Rectal smooth muscle tissue (tissue), 1 donor: ENCODE results near the gene PIPOX.

ENCODE experiments used
- H3K27ac ChIP-seq: one replicate; pipeline ENCODE4 v1.7.0; 2013; ENCODE audit warnings: low read depth, low read length, inconsistent platforms
- H3K27me3 ChIP-seq: one replicate; pipeline ENCODE4 v1.7.0; 2013; ENCODE audit warnings: low read length; ENCODE audit not compliant: control insufficient read depth, insufficient read depth
- H3K36me3 ChIP-seq: one replicate; pipeline ENCODE4 v1.7.0; 2013; ENCODE audit warnings: low read length; ENCODE audit not compliant: control insufficient read depth, insufficient read depth
- H3K4me1 ChIP-seq: one replicate; pipeline ENCODE4 v1.7.0; 2013; ENCODE audit warnings: low read length; ENCODE audit not compliant: control insufficient read depth, insufficient read depth
- H3K4me3 ChIP-seq: one replicate; pipeline ENCODE4 v1.7.0; 2013; ENCODE audit warnings: low read length
- H3K9ac ChIP-seq: one replicate; pipeline ENCODE4 v1.7.0; 2013; ENCODE audit warnings: low read length

Gene PIPOX

GRCh38 chr17:29024316-29024952 lies 18.5 kb upstream of the PIPOX start:
- Histone ChIP-seq H3K9ac (no peak overlapping the region), H3K27me3 (peaks cover 7% of the 10 kb centered on the region), H3K4me1 (no peaks in the 10 kb centered on the region), H3K4me3 (no peak overlapping the region), H3K27ac (no peak overlapping the region), H3K36me3 (no peaks in the 10 kb centered on the region)

GRCh38 chr17:29031488-29031887 lies 11.5 kb upstream of the PIPOX start:
- Histone ChIP-seq H3K9ac (no peak overlapping the region), H3K36me3 (no peaks in the 10 kb centered on the region), H3K4me3 (no peak overlapping the region), H3K27ac (no peak overlapping the region), H3K4me1 (no peaks in the 10 kb centered on the region), H3K27me3 (peaks cover 3% of the 10 kb centered on the region)

GRCh38 chr17:29032013-29032856 lies 10.7 kb upstream of the PIPOX start:
- Histone ChIP-seq H3K4me3 (no peak overlapping the region), H3K9ac (no peak overlapping the region), H3K4me1 (no peaks in the 10 kb centered on the region), H3K36me3 (no peaks in the 10 kb centered on the region), H3K27me3 (peaks cover 3% of the 10 kb centered on the region), H3K27ac (no peak overlapping the region)

- Histone ChIP-seq H3K4me1 (no peaks in the 10 kb centered on the region), H3K9ac (no peak overlapping the region), H3K27ac (no peak overlapping the region), H3K4me3 (no peak overlapping the region), H3K36me3 (no peaks in the 10 kb centered on the region), H3K27me3 (peaks cover 3% of the 10 kb centered on the region)
Measured at GRCh38 chr17:29032857-29033197, 10.1 kb upstream of the PIPOX start.

GRCh38 chr17:29034510-29034909 lies 8.4 kb upstream of the PIPOX start:
- Histone ChIP-seq H3K27ac (no peak overlapping the region), H3K4me3 (no peak overlapping the region), H3K36me3 (no peaks in the 10 kb centered on the region), H3K9ac (no peak overlapping the region), H3K27me3 (peaks cover 3% of the 10 kb centered on the region), H3K4me1 (no peaks in the 10 kb centered on the region)

- Histone ChIP-seq H3K27ac (no peak overlapping the region), H3K4me1 (no peaks in the 10 kb centered on the region), H3K36me3 (no peaks in the 10 kb centered on the region), H3K27me3 (peaks cover 3% of the 10 kb centered on the region), H3K4me3 (no peak overlapping the region), H3K9ac (no peak overlapping the region)
Measured at GRCh38 chr17:29036584-29036983, 6.4 kb upstream of the PIPOX start.

- Histone ChIP-seq H3K27me3 (peaks cover 3% of the 10 kb centered on the region), H3K4me3 (no peak overlapping the region), H3K4me1 (no peaks in the 10 kb centered on the region), H3K9ac (no peak overlapping the region), H3K36me3 (no peaks in the 10 kb centered on the region), H3K27ac (no peak overlapping the region)
Measured at GRCh38 chr17:29037739-29038084, 5.2 kb upstream of the PIPOX start.

- no peak overlapping the region for H3K4me3 ChIP-seq
- H3K9ac ChIP-seq: no peak overlapping the region
- H3K36me3 ChIP-seq: no peaks in the 10 kb centered on the region
- no peak overlapping the region for H3K27ac ChIP-seq
- no peaks in the 10 kb centered on the region for H3K4me1 ChIP-seq
- H3K27me3 ChIP-seq: peaks cover 5% of the 10 kb centered on the region
Measured at GRCh38 chr17:29038085-29038795, 4.7 kb upstream of the PIPOX start.

GRCh38 chr17:29039764-29040598 lies 3.0 kb upstream of the PIPOX start:
- no peaks in the 10 kb centered on the region for H3K36me3 ChIP-seq
- H3K4me3 ChIP-seq: no peak overlapping the region
- H3K27me3 ChIP-seq: peaks cover 5% of the 10 kb centered on the region
- no peak overlapping the region for H3K27ac ChIP-seq
- H3K9ac ChIP-seq: no peak overlapping the region
- no peaks in the 10 kb centered on the region for H3K4me1 ChIP-seq

GRCh38 chr17:29041091-29041490 lies 1.9 kb upstream of the PIPOX start:
- Histone ChIP-seq H3K4me1 (no peaks in the 10 kb centered on the region), H3K36me3 (no peaks in the 10 kb centered on the region), H3K27me3 (peaks cover 2% of the 10 kb centered on the region), H3K27ac (no peak overlapping the region), H3K4me3 (no peak overlapping the region), H3K9ac (no peak overlapping the region)

GRCh38 chr17:29041571-29041970 lies 1.4 kb upstream of the PIPOX start:
- Histone ChIP-seq H3K27me3 (peaks cover 2% of the 10 kb centered on the region), H3K4me3 (no peak overlapping the region), H3K36me3 (no peaks in the 10 kb centered on the region), H3K27ac (no peak overlapping the region), H3K9ac (no peak overlapping the region), H3K4me1 (no peaks in the 10 kb centered on the region)

- H3K4me3 ChIP-seq: no peak overlapping the region
- no peaks in the 10 kb centered on the region for H3K4me1 ChIP-seq
- H3K9ac ChIP-seq: no peak overlapping the region
- peaks cover 2% of the 10 kb centered on the region for H3K27me3 ChIP-seq
- no peaks in the 10 kb centered on the region for H3K36me3 ChIP-seq
- H3K27ac ChIP-seq: no peak overlapping the region
Measured at GRCh38 chr17:29042026-29042678, 789 bp upstream of the PIPOX start.
